ENCODE data around the gene IL1R2. TPM values are rescaled to one million over a fixed set of nuclear protein-coding genes. Genes with fewer than 3 reads are reported as not detected.
A peak's percentile ranks its signal among the peaks of the same experiment; 100 is the strongest.

Gene IL1R2
- total RNA-seq, 1 experiment from 2014 or later = 0.22 TPM

- TF ChIP-seq PRDM15 (CRISPR knock-in tag; IDR thresholded peaks at IDR 0.05) (no peak), CREB1 (CRISPR knock-in tag; IDR thresholded peaks at IDR 0.05) (no peak), ELF4 (CRISPR knock-in tag; IDR thresholded peaks at IDR 0.05; ENCODE audit: low read depth) (no peak)
- CTCF ChIA-PET = interaction anchor here (0.7 to 2.7 kb wide), 5 partner anchors 14 to 680 kb away, joined by 3 to 55 read pairs (median 6); no protein-coding TSS in a partner anchor
- ATAC-seq = no peak
Measured at GRCh38 chr2:102021779-102022178, 30.0 kb downstream of the IL1R2 start.

DNA sequence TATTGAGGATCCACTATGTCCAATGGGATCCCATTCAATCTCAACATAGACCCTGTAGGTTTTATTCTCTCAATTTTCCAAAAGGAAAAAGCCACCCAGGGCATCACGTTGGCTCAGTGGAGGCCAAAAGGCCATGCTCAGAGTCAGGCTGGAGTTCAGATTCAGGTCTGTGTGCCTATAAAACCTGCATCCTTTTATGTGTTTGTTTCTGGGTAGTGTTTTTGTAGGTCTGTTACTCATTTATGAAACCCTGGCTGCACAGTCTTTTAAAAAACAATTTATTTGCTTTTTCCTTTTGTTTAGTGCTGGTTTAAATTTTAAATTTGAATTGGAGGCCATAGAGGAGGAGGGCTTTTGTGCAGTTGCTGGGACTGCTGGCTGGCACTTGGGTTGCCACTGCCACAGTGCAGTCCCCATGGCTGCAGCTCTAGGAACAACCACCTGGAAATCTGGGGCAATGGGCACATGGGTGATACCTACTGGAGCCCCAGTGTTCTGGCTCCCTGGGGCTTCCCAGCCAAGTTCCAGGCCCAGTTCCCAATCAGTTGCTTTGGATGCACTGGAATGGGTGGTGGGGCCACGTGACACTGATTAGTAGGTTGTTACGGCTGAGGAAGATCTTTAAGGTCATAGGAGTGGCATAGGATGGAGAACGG lies 31.3 kb downstream of the IL1R2 start:
- ATAC-seq (no peak), DNase-seq (ENCODE audit: low spot score) (no peak)
- ChIA-PET POLR2A (no interaction called here), CTCF (interaction anchor here (1.0 to 2.1 kb wide), 3 partner anchors 17 to 218 kb away, joined by 3 to 4 read pairs (median 3); no protein-coding TSS in a partner anchor)
- Mint-ChIP-seq H3K4me1 (0 out of 2 replicates have a peak, but pooled peaks cover 7% of the 10 kb centered on the region), H3K36me3 (no peaks in the 10 kb centered on the region), H3K4me3 (no peak overlapping the region), H3K9me3 (no peaks in the 10 kb centered on the region), H3K27me3 (ENCODE audit: low read depth) (no peaks in the 10 kb centered on the region), H3K27ac (no peak overlapping the region)
- no peak for TF ChIP-seq PRDM15 (CRISPR knock-in tag; IDR thresholded peaks at IDR 0.05)
- TF ChIP-seq GABPB1 (CRISPR knock-in tag; IDR thresholded peaks at IDR 0.05) = 0 out of 2 replicates have a peak, but pooled peaks have one; percentile 15
- TF ChIP-seq ZNF423 (CRISPR knock-in tag; IDR thresholded peaks at IDR 0.05) = no peak
- no peak for TF ChIP-seq JUN (CRISPR knock-in tag; IDR thresholded peaks at IDR 0.05)

More at GRCh38 chr2:102021779-102022178, 30.0 kb downstream of the IL1R2 start:
- no peak overlapping the region for H3K27ac Mint-ChIP-seq
- 0 out of 2 replicates have a peak, but pooled peaks cover 7% of the 10 kb centered on the region for H3K4me1 Mint-ChIP-seq
- POLR2A ChIA-PET = no interaction called here
- DNase-seq (ENCODE audit: low spot score) = no peak
- no peaks in the 10 kb centered on the region for H3K36me3 Mint-ChIP-seq
- H3K9me3 Mint-ChIP-seq = no peaks in the 10 kb centered on the region
- no peaks in the 10 kb centered on the region for H3K27me3 Mint-ChIP-seq (ENCODE audit: low read depth)
- H3K4me3 Mint-ChIP-seq = no peak overlapping the region

DNA sequence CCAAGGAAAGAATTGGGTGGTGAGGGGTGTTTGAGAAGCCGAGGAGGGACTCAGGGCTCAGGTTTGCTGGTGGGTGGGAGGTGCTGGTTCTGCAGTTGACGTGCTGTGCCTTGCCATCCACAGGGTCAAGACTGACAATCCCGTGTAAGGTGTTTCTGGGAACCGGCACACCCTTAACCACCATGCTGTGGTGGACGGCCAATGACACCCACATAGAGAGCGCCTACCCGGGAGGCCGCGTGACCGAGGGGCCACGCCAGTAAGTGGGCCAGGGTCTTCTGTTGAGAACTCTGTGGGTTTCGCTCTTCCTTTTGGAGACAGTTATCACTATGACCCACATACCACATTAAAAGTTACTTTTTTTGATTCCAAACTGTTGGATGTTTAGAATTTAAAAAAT lies 32.6 kb downstream of the IL1R2 start:
- ChIA-PET CTCF (interaction anchor here (1.0 to 2.1 kb wide), 4 partner anchors 18 to 216 kb away, joined by 3 to 4 read pairs (median 3); no protein-coding TSS in a partner anchor), POLR2A (no interaction called here)
- ATAC-seq = no peak
- H3K9me3 Mint-ChIP-seq = no peaks in the 10 kb centered on the region
- no peaks in the 10 kb centered on the region for H3K27me3 Mint-ChIP-seq (ENCODE audit: low read depth)
- no peaks in the 10 kb centered on the region for H3K36me3 Mint-ChIP-seq
- no peak overlapping the region for H3K27ac Mint-ChIP-seq
- H3K4me3 Mint-ChIP-seq = no peak overlapping the region
- H3K4me1 Mint-ChIP-seq = 0 out of 2 replicates have a peak, but pooled peaks cover 7% of the 10 kb centered on the region
- DNase-seq (ENCODE audit: low spot score) = no peak
- TF ChIP-seq, protein P1, sequence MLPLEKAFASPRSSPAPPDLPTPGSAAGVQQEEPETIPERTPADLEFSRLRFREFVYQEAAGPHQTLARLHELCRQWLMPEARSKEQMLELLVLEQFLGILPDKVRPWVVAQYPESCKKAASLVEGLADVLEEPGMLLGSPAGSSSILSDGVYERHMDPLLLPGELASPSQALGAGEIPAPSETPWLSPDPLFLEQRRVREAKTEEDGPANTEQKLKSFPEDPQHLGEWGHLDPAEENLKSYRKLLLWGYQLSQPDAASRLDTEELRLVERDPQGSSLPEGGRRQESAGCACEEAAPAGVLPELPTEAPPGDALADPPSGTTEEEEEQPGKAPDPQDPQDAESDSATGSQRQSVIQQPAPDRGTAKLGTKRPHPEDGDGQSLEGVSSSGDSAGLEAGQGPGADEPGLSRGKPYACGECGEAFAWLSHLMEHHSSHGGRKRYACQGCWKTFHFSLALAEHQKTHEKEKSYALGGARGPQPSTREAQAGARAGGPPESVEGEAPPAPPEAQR (CRISPR knock-in tag; IDR thresholded peaks at IDR 0.05) = no peak
- TF ChIP-seq, protein P2, sequence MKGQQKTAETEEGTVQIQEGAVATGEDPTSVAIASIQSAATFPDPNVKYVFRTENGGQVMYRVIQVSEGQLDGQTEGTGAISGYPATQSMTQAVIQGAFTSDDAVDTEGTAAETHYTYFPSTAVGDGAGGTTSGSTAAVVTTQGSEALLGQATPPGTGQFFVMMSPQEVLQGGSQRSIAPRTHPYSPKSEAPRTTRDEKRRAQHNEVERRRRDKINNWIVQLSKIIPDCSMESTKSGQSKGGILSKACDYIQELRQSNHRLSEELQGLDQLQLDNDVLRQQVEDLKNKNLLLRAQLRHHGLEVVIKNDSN (CRISPR knock-in tag; IDR thresholded peaks at IDR 0.05) = no peak
- no peak for TF ChIP-seq TP53 (CRISPR knock-in tag; IDR thresholded peaks at IDR 0.05)
- TF ChIP-seq PRRX2 (CRISPR knock-in tag; IDR thresholded peaks at IDR 0.05) = no peak
- TF ChIP-seq ETV6 (CRISPR knock-in tag; IDR thresholded peaks at IDR 0.05) = no peak
- TF ChIP-seq, protein P3, sequence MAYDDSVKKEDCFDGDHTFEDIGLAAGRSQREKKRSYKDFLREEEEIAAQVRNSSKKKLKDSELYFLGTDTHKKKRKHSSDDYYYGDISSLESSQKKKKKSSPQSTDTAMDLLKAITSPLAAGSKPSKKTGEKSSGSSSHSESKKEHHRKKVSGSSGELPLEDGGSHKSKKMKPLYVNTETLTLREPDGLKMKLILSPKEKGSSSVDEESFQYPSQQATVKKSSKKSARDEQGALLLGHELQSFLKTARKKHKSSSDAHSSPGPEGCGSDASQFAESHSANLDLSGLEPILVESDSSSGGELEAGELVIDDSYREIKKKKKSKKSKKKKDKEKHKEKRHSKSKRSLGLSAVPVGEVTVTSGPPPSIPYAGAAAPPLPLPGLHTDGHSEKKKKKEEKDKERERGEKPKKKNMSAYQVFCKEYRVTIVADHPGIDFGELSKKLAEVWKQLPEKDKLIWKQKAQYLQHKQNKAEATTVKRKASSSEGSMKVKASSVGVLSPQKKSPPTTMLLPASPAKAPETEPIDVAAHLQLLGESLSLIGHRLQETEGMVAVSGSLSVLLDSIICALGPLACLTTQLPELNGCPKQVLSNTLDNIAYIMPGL (CRISPR knock-in tag; IDR thresholded peaks at IDR 0.05) = no peak
- no peak for TF ChIP-seq ESRRA (CRISPR knock-in tag; IDR thresholded peaks at IDR 0.05; ENCODE audit: borderline replicate concordance)
- TF ChIP-seq ATF3 (CRISPR knock-in tag; conservative IDR thresholded peaks at IDR 0.05) = no peak
